GM21528 (cell line): ENCODE data around the gene SLC4A3.

Experiments
- ATAC-seq: cut with Tn5 transposase; IDR thresholded peaks from one replicate; pipeline ENCODE4 v1.9.1; 2021; ENCODE audit warnings: mild to moderate bottlenecking, moderate library complexity; ENCODE audit not compliant: unreplicated experiment, low FRiP score

SLC4A3 gene

DNA sequence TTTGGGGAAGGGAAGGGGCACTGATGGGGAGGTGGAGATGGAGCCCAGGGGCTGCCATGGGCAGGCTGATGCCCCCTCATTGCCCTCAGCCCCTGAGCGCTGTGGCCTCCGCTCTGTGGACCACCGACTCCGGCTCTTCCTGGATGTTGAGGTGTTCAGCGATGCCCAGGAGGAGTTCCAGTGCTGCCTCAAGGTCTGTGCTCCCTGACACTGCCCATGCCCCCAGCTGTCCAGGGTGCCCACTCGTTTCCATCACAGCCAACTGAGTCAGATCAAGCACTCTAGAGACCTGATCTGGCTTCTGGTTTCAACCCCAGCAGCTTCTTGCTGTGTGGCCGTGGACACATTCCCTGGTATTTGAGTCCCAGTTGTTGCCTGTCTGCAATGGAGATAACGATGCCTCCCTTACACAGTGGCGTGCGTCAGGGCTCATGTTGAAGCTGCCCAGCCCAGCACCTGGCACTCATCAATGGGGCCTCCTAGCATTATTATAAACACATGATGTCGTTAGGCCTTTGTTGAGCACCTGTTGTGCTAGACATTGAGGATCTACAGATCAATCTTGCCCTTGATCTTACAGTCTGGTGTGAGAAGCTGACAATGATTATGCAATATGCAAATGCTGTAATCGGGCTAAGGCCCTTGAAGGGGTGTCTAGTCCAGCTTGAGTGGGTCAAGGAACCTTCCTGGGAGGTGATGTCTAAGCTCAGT lies 15.4 kb upstream of the SLC4A3 start:
- ATAC-seq = no peak

DNA sequence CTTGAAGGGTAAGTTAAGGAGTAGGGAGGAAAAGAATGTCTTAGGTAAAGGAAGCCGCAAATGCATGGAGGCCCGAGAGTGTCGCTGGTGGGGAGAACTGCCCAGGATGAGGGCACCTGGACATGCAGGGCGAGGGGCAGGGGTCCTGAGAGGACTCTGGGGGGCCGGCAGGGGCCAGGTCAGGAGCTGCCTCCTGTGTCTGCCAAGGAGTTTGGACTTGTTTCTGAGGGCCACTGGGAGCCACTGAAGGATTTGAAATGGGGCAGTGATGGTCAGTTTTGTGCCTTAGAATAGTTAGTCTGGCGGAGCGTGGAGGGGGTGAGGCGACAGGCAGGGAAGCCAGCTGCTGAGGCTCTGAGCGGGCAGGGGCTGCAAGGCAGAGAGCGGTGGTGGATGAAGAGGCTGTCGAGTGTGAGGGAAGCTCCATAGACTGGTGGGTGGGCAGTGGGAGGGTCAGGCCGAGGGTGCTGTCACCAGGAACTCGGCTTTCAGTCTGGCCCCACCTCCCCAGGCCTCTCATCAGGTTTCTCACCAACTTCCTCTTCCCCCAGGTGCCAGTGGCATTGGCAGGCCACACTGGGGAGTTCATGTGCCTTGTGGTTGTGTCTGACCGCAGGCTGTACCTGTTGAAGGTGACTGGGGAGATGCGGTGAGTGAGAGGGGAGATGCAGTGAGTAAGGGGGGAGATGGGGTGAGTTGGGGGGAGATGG lies 14.7 kb upstream of the SLC4A3 start:
- ATAC-seq = no peak

DNA sequence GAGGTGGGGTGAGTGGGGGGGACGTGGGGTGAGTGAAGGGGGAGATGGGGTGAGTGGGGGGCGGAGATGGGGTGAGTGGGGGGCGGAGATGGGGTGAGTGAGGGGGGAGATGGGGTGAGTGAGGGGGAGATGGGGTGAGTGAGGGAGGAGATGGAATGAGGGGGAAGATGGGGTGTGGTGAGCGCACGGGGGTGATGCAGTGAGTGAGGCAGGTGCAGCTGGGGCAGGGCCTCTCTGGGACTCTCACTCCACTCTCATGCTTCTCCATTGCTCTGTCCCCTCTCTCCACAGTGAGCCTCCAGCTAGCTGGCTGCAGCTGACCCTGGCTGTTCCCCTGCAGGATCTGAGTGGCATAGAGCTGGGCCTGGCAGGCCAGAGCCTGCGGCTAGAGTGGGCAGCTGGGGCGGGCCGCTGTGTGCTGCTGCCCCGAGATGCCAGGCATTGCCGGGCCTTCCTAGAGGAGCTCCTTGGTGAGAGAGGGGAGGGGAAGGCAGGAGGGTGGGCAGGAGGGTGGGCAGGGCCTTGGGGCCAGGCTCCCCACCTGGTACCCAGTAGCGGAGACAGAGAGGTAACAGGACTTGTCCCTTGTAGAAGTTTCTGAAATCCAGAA lies 13.9 kb upstream of the SLC4A3 start:
- ATAC-seq = no peak

DNA sequence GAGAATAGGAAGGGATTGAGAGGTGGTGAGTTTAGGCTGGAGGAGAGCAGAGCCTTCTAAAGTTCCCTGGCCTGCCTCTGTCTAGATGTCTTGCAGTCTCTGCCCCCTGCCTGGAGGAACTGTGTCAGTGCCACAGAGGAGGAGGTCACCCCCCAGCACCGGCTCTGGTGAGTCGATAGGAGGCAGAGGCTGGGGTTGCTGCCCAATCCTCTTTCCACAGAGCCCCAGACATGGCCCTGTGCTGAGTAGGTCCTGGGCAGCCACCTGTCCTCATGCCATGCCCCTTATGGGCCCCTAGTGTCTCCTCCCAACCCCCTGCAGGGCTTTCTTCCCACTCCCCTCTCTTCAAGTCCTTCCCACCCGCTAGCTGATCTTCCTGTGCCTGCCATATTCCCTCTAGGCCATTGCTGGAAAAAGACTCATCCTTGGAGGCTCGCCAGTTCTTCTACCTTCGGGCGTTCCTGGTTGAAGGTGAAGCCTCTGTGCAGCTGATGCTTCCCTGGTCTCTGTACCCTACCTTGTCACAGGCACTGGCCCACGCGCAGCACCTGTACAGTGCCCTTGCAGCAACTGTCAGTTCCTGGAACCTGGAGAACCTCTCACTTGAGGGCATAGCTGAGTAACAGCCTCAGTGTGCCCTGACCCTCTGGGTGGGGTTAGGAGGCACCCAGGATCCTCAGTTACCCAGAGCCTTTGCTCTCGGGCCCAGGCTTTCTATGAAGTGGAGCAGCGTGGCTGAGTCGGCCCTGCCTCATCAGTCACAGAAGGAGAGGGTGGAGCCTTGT lies 13.2 kb upstream of the SLC4A3 start:
- no peak for ATAC-seq

DNA sequence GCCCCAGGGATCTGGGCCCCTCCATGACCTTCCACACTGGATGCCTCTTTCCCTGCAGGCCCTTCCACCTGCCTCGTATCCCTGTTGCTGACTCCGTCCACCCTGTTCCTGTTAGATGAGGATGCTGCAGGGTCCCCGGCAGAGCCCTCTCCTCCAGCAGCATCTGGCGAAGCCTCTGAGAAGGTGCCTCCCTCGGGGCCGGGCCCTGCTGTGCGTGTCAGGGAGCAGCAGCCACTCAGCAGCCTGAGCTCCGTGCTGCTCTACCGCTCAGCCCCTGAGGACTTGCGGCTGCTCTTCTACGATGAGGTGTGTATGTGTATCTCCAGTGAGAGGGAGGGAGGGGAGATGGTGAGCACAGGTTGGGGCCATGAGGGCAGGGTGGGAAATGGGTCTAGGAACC lies 12.4 kb upstream of the SLC4A3 start:
- no peak for ATAC-seq

DNA sequence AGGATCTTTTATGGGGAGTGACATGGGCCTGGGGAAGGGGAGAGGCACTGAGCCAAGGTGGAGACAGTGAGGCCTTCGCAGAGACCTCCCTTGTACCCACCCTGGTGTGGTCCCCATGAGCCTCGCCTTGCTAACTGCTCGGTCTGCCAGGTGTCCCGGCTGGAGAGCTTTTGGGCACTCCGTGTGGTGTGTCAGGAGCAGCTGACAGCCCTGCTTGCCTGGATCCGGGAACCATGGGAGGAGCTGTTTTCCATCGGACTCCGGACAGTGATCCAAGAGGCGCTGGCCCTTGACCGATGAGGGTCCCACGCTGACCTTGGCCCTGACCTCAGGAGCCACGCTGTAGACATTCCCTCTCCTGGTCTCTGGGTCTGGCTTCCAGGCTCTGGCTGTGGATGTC lies 11.5 kb upstream of the SLC4A3 start:
- no peak for ATAC-seq

DNA sequence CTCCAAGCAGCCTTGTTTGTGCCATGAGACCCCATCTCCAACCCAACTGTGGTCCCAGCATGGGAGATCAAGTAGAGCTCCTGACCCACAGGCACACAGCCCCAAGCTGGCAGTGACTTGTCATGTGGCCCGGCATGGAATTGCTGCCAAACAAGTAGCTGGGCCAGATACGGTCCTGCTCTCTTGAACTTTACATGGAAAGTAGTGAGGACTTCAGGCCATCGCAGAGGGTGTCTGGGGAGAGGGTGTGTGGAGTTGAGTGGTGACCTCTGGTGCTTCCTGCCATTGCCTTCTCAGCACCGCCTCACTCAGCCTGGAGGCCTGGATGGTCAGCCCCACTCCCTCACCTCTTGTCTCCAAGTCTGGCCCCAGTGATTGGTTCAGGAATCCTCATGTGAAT lies 10.9 kb upstream of the SLC4A3 start:
- ATAC-seq = no peak

DNA sequence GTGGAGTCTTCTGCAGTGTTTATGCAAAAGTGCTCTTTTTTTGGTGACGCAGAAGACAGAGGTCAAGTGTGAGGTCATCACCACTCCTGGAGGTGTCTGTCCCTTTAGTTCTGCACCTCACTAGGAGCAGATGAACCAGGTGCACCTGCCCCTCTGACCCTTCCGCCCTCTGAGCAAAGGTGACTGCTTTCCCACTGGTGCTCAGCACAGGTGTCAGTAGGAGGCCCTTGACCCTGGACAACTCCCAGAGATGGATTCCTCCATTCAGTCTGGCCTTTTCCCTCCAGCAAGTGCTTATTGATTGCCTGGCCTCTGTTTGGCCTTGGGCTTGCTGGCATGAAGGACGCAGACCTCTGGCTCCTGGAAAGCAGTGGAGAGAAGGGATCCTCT lies 8.7 kb upstream of the SLC4A3 start:
- no peak for ATAC-seq

DNA sequence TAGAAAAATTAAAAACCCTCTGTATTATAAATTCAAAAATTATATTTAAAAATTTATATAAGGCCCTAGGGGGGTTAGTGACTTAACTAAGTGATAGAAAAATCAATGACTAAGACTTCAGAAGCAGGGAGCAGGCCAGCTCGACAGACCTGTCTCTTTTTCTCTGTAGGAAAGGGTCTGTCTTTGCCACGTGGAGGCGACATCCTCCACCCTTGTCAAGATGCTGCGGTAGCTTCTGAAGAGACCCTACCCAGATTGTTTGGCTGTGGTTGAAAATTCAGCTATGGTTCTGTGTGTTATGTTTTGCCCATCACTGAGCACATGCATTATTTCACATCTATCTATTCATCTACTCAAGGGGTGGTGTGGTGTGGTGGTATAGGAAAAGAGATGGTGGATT lies 8.2 kb upstream of the SLC4A3 start:
- ATAC-seq = no peak

DNA sequence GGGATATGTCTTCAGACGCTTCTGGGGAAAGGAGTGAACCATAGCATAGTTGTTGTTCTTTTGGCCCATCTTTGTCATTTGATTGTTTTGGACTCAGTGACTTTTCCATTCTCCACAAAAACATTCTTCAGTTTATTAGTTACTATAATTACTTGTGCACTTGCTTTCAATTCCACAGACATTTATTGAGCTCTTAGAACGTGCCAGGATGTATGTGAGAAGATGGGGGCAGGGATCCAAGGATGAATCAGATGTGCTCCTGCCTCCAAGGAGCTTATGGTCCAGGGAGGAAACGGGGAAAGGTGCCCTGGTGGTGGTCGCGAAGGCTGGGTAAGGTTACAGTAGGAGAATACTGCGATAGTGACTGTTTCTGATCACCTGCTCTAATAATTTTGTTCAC lies 6.9 kb upstream of the SLC4A3 start:
- ATAC-seq = no peak

DNA sequence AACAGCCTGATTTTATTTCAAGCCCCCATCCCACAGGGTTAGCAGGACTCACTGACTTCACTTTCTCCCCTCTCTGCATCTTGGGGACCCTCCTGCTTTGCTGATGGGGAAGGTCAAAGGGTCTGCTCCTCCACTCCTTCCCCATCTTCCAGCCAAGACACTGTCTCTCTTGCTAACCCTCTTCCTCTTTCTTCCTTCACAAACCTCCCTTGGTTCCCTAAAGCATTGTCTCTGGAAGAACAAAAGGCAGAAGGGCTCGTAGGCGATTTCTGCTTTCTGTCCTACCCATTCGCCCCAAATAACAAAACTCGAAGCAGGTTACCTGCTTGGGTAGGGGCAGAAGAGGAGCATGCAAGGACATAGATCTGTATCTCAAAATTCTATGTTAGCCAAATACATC lies 5.5 kb upstream of the SLC4A3 start:
- ATAC-seq = no peak

DNA sequence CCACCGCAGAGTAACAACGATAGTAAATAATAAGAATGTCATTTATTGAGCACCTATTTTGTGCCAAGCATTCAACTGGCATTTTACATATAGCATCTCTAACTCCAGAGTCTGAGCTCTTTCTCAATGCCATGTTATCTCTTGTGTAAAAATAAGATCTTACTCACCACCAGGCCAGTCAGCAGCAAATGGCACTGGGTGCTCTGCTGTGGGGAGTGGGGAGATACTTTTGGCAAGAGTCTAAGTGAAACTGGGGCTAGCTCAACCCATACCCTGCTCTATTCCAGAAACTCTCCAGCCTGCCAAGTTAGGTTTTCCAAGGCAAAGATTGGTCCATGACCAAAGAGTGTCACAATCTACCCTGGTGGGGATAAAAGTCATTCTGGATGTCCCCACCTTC lies 5.0 kb upstream of the SLC4A3 start:
- ATAC-seq = no peak

DNA sequence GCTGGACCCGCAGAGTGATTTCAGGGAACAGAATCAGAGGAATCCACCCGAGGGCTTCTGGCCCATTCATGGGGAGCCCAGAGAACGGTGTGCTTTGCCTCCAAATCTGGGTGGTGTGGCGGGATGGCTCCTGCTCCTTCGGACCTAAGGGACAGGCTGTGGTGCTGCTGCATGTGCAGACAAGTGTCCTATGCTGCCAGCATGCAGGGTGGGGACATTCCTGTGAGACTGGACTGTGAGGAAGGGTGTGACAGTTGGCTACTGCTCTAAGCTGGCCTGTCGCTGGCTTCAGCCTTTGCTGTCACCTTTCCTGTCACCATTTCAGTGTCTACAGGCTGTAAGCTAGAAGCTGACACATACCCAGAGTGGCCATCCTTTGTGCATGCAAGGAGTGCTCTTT lies 2.9 kb upstream of the SLC4A3 start:
- ATAC-seq = no peak

DNA sequence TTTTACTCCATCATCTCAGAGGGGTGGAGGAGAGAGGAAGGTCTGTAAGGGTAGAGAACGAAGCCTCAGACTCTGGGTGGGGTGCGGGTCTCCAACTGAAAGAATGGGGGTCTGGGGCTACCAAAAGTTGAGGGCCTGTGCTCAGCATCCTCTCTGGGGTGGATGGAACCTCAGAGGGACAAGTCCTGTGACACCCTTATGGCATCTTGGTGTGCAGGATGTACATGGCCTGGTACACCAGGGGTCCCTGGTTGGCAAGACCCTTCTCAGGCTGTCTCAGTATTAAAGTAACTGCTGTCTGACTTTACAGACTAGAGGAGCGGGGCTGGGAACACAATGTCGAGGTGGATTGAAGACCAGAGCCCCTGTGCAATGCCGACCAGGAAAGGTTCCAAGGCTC lies 2.3 kb upstream of the SLC4A3 start:
- ATAC-seq = no peak

DNA sequence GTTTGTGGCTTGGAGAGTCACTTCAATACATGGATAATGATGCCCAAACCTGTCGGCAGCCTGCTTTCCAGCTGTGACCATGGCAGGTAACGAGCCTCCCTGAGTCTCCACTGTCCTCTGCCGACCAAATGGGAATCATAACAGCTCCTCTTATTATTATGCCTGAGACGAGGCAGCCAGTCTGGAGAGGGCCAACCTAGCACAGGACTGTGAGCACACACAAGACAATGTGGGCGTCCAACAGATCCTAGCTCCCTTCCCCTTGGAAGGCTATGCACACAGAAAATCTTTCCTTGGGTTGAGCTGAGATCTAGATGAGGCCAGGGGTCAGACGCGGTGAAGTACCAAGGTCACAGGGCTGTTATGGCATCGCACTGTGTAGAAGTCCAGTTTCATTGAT lies 890 bp upstream of the SLC4A3 start:
- no peak for ATAC-seq

DNA sequence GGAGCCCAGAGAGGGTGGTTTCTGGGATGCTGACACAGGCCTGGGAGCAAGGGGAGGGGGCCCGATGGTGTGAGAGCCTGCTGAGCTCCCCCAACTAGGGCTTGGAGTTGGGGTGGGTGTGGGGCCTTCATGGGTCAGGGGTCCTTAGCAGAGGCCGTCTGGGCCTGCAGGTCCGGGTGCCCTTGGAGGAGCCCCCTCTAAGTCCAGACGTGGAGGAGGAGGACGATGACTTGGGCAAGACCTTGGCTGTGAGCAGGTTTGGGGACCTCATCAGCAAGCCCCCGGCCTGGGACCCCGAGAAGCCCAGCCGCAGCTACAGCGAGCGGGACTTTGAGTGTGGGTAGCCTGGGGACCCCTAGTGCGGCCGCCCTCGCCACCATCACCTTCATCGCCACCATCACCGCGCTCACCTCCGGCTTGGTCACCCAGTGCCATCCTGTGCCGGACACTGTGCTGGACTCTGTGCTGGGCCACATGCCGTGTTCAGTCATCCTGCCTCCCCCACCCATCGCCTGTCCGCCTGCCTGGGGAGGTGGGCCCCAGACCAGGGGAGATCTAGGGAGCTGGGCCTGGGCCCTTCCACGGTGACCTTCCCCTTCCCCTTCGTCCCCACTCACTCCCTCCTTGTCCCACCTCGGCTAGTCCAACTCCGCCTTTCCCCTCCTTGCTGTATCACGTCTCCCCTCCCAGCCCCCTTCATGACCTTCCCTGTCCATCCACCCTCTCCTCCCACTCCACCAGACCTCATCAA lies 980 bp downstream of the SLC4A3 start:
- no peak for ATAC-seq

DNA sequence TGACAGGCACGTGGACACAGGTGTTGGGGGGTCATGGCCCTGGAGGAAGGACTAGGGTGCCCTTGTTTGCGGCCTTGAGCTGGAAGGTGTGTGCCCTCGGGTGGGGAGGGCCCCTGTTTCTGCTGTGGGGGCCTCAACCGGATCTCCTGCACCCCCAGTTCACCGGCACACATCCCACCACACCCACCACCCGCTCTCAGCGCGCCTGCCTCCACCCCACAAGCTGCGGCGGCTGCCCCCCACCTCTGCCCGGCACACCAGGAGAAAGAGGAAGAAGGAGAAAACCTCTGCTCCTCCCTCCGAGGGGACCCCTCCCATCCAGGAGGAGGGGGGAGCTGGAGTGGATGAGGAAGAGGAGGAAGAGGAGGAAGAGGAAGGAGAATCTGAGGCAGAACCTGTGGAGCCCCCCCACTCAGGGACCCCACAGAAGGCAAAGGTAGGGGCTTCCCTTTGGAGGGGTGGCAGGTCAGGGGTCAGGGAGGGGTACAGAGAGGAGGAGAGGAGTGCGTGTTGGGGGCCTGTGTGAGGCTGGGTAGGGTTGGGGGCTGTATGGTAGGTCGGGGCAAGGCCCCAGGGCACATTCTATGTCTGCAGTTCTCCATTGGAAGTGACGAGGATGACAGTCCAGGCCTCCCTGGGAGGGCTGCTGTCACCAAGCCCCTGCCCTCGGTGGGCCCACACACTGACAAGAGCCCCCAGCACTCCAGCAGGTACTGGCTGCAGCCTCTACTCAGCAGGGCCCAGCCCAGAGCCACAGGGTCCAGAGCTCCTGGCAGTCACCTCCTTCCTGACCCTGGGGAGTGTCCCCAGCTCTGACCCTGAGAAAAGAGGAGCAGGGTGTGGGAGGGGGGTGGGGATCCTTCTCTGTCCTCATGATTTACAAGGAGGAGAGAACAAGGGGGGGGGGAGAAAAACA lies 1.8 kb downstream of the SLC4A3 start:
- ATAC-seq = no peak

DNA sequence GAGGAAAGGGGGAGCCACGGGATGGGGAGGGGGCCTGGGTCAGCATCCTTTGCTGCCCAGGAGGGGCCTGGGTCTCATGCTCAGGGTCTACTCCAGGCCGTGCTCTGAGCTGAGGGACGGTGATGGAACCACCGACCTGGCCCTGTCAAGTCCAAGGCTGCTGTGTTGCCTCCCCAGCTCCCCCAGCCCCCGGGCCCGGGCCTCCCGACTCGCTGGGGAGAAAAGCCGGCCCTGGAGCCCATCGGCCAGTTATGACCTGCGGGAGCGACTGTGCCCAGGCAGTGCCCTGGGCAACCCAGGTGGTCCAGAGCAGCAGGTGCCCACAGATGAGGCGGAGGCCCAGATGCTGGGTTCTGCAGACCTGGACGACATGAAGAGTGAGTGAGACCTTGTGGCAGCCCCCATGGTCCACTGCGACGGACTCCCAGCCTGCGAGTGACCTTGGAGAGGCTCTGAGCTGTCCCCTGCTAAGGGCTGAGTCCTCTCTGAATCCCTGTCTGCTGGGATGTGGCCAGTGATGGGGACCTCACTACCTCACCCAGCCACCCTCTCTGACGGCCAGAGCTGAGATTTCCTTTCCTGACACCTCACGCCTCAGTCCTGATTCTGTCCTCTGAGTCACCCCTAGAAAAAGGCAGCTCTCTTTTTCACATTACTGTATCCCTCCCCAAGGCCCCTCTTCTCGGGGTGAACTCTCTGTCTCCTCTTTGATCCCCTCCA lies 2.7 kb downstream of the SLC4A3 start:
- no peak for ATAC-seq
